HUES6 (cell line): ENCODE measurements around the gene SPEN.

Source experiments
- H3K27ac ChIP-seq: 2 replicates; pipeline ENCODE4 v1.7.0; 2013; ENCODE audit warnings: low read depth, mild to moderate bottlenecking, low read length, inconsistent platforms
- H3K27me3 ChIP-seq: 2 replicates; pipeline ENCODE4 v1.6.1; 2013; ENCODE audit warnings: low read length; ENCODE audit not compliant: control insufficient read depth, insufficient read depth
- H3K36me3 ChIP-seq: 2 replicates; pipeline ENCODE4 v1.6.1; 2013; ENCODE audit warnings: low read length; ENCODE audit not compliant: control insufficient read depth, insufficient read depth
- H3K4me1 ChIP-seq: 2 replicates; pipeline ENCODE4 v1.6.1; 2013; ENCODE audit warnings: low read length; ENCODE audit not compliant: control insufficient read depth, insufficient read depth
- H3K4me3 ChIP-seq: 2 replicates; pipeline ENCODE4 v1.5.1; 2013; ENCODE audit warnings: low read depth, low read length
- H3K9ac ChIP-seq: one replicate; pipeline ENCODE4 v1.6.1; 2013; ENCODE audit warnings: mild to moderate bottlenecking, low read length
- H3K9me3 ChIP-seq: 2 replicates; pipeline ENCODE4 v1.6.1; 2013; ENCODE audit warnings: low read depth, low read length; ENCODE audit not compliant: control insufficient read depth, insufficient read depth

The SPEN gene

GRCh38 chr1:15983275-15983674 is 135.8 kb downstream of the SPEN start:
- Histone ChIP-seq H3K4me1 (no peaks in the 10 kb centered on the region), H3K9ac (no peak overlapping the region), H3K27me3 (no peaks in the 10 kb centered on the region), H3K9me3 (peaks cover 13% of the 10 kb centered on the region), H3K4me3 (no peak overlapping the region), H3K36me3 (no peaks in the 10 kb centered on the region), H3K27ac (no peak overlapping the region)

DNA sequence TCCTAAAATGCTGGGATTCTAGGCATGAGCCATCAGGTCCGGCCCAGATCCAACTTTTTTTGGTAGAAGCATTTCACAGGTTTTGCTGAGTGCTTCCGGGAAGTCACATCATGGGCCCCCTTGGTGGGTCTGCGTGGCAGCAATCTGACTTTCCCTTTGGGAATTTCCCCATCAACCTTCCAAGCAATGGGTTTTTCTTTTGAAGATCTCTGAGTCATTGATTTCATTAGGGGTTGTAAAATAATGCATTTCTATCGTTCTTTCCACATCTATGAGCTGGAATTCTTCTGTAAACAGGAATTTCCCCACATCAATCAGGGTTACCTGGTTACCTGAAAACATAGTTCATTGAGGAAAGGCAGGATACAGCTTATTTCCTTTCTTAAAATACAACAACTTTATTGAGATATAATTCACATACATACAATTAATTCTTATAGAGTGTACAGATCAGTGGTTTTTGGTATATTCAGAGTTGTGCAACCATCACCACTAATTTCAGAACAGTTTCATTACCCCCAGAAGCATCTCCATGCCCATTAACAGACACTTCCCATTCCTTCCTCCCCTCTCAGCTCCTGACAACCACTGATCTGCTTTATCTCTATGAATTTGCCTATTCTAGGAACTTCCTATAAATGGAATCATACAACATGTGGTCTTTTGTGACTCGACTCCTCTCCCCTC is 138.2 kb downstream of the SPEN start:
- Histone ChIP-seq H3K27me3 (no peaks in the 10 kb centered on the region), H3K9ac (no peak overlapping the region), H3K9me3 (peaks cover 13% of the 10 kb centered on the region), H3K4me1 (no peaks in the 10 kb centered on the region), H3K36me3 (no peaks in the 10 kb centered on the region), H3K4me3 (no peak overlapping the region), H3K27ac (no peak overlapping the region)

GRCh38 chr1:15988856-15989736 is 141.6 kb downstream of the SPEN start:
- no peaks in the 10 kb centered on the region for H3K4me1 ChIP-seq
- no peaks in the 10 kb centered on the region for H3K27me3 ChIP-seq
- H3K4me3 ChIP-seq: no peak overlapping the region
- H3K36me3 ChIP-seq: no peaks in the 10 kb centered on the region
- no peaks in the 10 kb centered on the region for H3K9me3 ChIP-seq
- no peak overlapping the region for H3K27ac ChIP-seq
- no peak overlapping the region for H3K9ac ChIP-seq

DNA sequence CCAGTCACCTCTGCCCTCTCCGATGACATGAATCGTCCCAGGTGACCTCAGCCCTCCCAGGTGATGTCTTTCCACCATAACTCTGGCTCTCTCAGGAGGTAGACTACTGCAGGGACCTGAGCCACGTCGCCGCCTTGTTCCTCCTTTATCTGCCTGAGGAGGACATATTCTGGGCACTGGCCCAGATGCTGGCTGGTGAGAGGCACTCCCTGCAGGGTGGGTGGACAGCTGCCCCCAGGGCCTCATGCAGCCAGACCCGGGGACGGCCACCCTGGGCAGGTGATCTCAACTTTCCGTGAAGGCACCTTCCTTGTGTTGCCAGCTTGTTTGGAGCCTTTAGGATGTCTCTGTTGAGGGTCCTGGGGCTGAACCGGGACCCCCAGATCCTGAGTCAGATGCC is 142.3 kb downstream of the SPEN start:
- Histone ChIP-seq H3K27me3 (no peaks in the 10 kb centered on the region), H3K27ac (no peak overlapping the region), H3K36me3 (no peaks in the 10 kb centered on the region), H3K4me3 (no peak overlapping the region), H3K9me3 (no peaks in the 10 kb centered on the region), H3K4me1 (no peaks in the 10 kb centered on the region), H3K9ac (no peak overlapping the region)
